GM12874 (cell line): ENCODE results near the gene SETD2.

ENCODE experiments used
- CTCF ChIP-seq: IDR thresholded peaks from 2 replicates; pipeline ENCODE4 v1.5.1; 2011; ENCODE audit warnings: low read depth, mild to moderate bottlenecking, control low read depth, low read length, moderate library complexity; ENCODE audit not compliant: insufficient read depth

Gene SETD2

GRCh38 chr3:47082519-47082918 lies 81.4 kb downstream of the SETD2 start:
- no peak for TF ChIP-seq CTCF

- no peak for TF ChIP-seq CTCF
These were observed 84.5 kb downstream of the SETD2 start for GRCh38 chr3:47079432-47079831.

GRCh38 chr3:47073685-47074084 lies 90.2 kb downstream of the SETD2 start:
- no peak for TF ChIP-seq CTCF

- no peak for TF ChIP-seq CTCF
These were observed 93.1 kb downstream of the SETD2 start for GRCh38 chr3:47070770-47071169.

- no peak for TF ChIP-seq CTCF
These were observed 98.2 kb downstream of the SETD2 start for GRCh38 chr3:47065681-47066080.

- no peak for TF ChIP-seq CTCF
These were observed 98.9 kb downstream of the SETD2 start for GRCh38 chr3:47065058-47065457.

GRCh38 chr3:47057212-47057671 lies 106.7 kb downstream of the SETD2 start:
- no peak for TF ChIP-seq CTCF

GRCh38 chr3:47056705-47057104 lies 107.2 kb downstream of the SETD2 start:
- TF ChIP-seq CTCF, result no peak
